ENCODE results near the gene PGM1. TPM values are rescaled to one million over a fixed set of nuclear protein-coding genes. Genes with fewer than 3 reads are reported as not detected.
A peak's percentile ranks its signal among the peaks of the same experiment; 100 is the strongest.

The PGM1 gene
- total RNA-seq, 1 experiment from 2014 or later = 111 TPM

- ATAC-seq (peak; percentile 57), DNase-seq (ENCODE audit: low spot score) (peak; percentile 80)
- peaks cover 6% of the 10 kb centered on the region; the same call in 1 of the 2 replicates for H3K36me3 Mint-ChIP-seq
- ChIA-PET POLR2A (no interaction called here), CTCF (interaction anchor here (1.0 to 3.0 kb wide), 3 partner anchors 19 to 80 kb away, joined by 3 to 21 read pairs (median 3); no protein-coding TSS in a partner anchor)
- H3K9me3 Mint-ChIP-seq = no peaks in the 10 kb centered on the region
- peaks cover 27% of the 10 kb centered on the region for H3K4me1 Mint-ChIP-seq
- H3K27ac Mint-ChIP-seq = peak overlapping the region; percentile 53
- H3K4me3 Mint-ChIP-seq = peak overlapping the region; percentile 90
- no peaks in the 10 kb centered on the region for H3K27me3 Mint-ChIP-seq (ENCODE audit: low read depth)
- TF ChIP-seq USF2 (CRISPR knock-in tag; IDR thresholded peaks at IDR 0.05) (no peak), NFATC4 (CRISPR knock-in tag; IDR thresholded peaks at IDR 0.05) (no peak), ERG (CRISPR knock-in tag; IDR thresholded peaks at IDR 0.05) (no peak), CTCF (IDR thresholded peaks at IDR 0.05) (no peak), NFE2L1 (CRISPR knock-in tag; IDR thresholded peaks at IDR 0.05) (no peak), STAT6 (CRISPR knock-in tag; conservative IDR thresholded peaks at IDR 0.05; ENCODE audit: low read depth) (no peak), GABPB1 (CRISPR knock-in tag; IDR thresholded peaks at IDR 0.05) (no peak), MYBL2 (CRISPR knock-in tag; IDR thresholded peaks at IDR 0.05) (no peak), ARID4B (CRISPR knock-in tag; IDR thresholded peaks at IDR 0.05; ENCODE audit: borderline replicate concordance) (peak; percentile 21; the same call in 1 of the 2 replicates), ZNF232 (CRISPR knock-in tag; IDR thresholded peaks at IDR 0.05) (peak; percentile 91), RELA (CRISPR knock-in tag; IDR thresholded peaks at IDR 0.05; ENCODE audit: borderline replicate concordance) (no peak), ZMAT4 (CRISPR knock-in tag; IDR thresholded peaks at IDR 0.05) (no peak), ESRRA (CRISPR knock-in tag; IDR thresholded peaks at IDR 0.05; ENCODE audit: borderline replicate concordance) (no peak), MAX (CRISPR knock-in tag; IDR thresholded peaks at IDR 0.05) (peak; percentile 41; the same call in 1 of the 2 replicates), SMAD3 (CRISPR knock-in tag; IDR thresholded peaks at IDR 0.05; ENCODE audit: borderline replicate concordance) (0 out of 2 replicates have a peak, but pooled peaks have one; percentile 66), ZNF281 (CRISPR knock-in tag; IDR thresholded peaks at IDR 0.05) (0 out of 2 replicates have a peak, but pooled peaks have one; percentile 42), E2F1 (CRISPR knock-in tag; IDR thresholded peaks at IDR 0.05) (no peak), SMAD4 (CRISPR knock-in tag; IDR thresholded peaks at IDR 0.05) (no peak), MXD4 (CRISPR knock-in tag; IDR thresholded peaks at IDR 0.05; ENCODE audit: borderline replicate concordance) (no peak)
Observed at GRCh38 chr1:63593886-63594605, 835 bp downstream of the PGM1 start.

Measured in WTC11 (cell line).